Inferior parietal cortex (tissue), 1 donor: Measurements from ENCODE around the gene MTX1.
"Not testable (repeated sequence)": the region's sequence is repeated elsewhere in the genome, so short reads cannot be mapped to it uniquely, and the experiment has no call there.

ENCODE experiments used
- DNase-seq: peaks from one replicate; pipeline ENCODE4 v3.0.0-alpha.2; 2016; ENCODE audit errors: extremely low spot score

The MTX1 gene

GRCh38 chr1:155188268-155188667 lies 20.2 kb upstream of the MTX1 start:
- DNase-seq, result no peak

- DNase-seq, result not testable (repeated sequence)
Measured at GRCh38 chr1:155189926-155190325, 18.6 kb upstream of the MTX1 start.

- no peak for DNase-seq
Measured at GRCh38 chr1:155191904-155192303, 16.6 kb upstream of the MTX1 start.

- no peak for DNase-seq
Measured at GRCh38 chr1:155192346-155193274, 15.9 kb upstream of the MTX1 start.

GRCh38 chr1:155193275-155193990 lies 15.1 kb upstream of the MTX1 start:
- peak; percentile 79 for DNase-seq

- not testable (repeated sequence) for DNase-seq
Measured at GRCh38 chr1:155193991-155194240, 14.6 kb upstream of the MTX1 start.

GRCh38 chr1:155195201-155196102 lies 13.0 kb upstream of the MTX1 start:
- DNase-seq, result no peak

GRCh38 chr1:155196103-155196892 lies 12.2 kb upstream of the MTX1 start:
- no peak for DNase-seq

GRCh38 chr1:155196893-155197638 lies 11.4 kb upstream of the MTX1 start:
- DNase-seq, result no peak

GRCh38 chr1:155197901-155198546 lies 10.5 kb upstream of the MTX1 start:
- no peak for DNase-seq

GRCh38 chr1:155198547-155198906 lies 10.0 kb upstream of the MTX1 start:
- no peak for DNase-seq

GRCh38 chr1:155199792-155200191 lies 8.7 kb upstream of the MTX1 start:
- DNase-seq, result no peak

- DNase-seq, result no peak
Measured at GRCh38 chr1:155200920-155201319, 7.6 kb upstream of the MTX1 start.

GRCh38 chr1:155202198-155202597 lies 6.3 kb upstream of the MTX1 start:
- DNase-seq, result no peak

- no peak for DNase-seq
Measured at GRCh38 chr1:155202731-155203515, 5.6 kb upstream of the MTX1 start.

- DNase-seq, result no peak
Measured at GRCh38 chr1:155205035-155205434, 3.5 kb upstream of the MTX1 start.

- DNase-seq, result no peak
Measured at GRCh38 chr1:155205969-155206593, 2.4 kb upstream of the MTX1 start.

- peak; percentile 83 for DNase-seq
Measured at GRCh38 chr1:155206891-155207805, 1.3 kb upstream of the MTX1 start.
